Measurements from ENCODE around the gene TECRL. TPM values are rescaled to one million over a fixed set of nuclear protein-coding genes. Genes with fewer than 3 reads are reported as not detected.

TECRL gene, protein sequence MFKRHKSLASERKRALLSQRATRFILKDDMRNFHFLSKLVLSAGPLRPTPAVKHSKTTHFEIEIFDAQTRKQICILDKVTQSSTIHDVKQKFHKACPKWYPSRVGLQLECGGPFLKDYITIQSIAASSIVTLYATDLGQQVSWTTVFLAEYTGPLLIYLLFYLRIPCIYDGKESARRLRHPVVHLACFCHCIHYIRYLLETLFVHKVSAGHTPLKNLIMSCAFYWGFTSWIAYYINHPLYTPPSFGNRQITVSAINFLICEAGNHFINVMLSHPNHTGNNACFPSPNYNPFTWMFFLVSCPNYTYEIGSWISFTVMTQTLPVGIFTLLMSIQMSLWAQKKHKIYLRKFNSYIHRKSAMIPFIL
- total RNA-seq = 1.2 TPM

GRCh38 chr4:64409300-64409699 is at the start of gene TECRL:
TECRL (minus strand) TSS chr4:64409450; CDS start chr4:64409351, 99 bp downstream.

